Osteoblast (primary cell): Measurements from ENCODE around the gene RPL5. TPM values are rescaled to one million over a fixed set of nuclear protein-coding genes. Genes with fewer than 3 reads are reported as not detected.

Experiments
- DNase-seq: peaks from one replicate; pipeline ENCODE4 v3.0.0; 2011; ENCODE audit warnings: low spot score, mixed read lengths; ENCODE audit not compliant: insufficient read length; ENCODE audit errors: missing footprints
- H2AFZ ChIP-seq: 2 replicates; pipeline ENCODE4 v1.6.0; 2011; ENCODE audit warnings: mild to moderate bottlenecking, low read length
- H3K27ac ChIP-seq: 2 replicates; pipeline ENCODE4 v1.5.1; 2011; ENCODE audit warnings: mild to moderate bottlenecking, low read depth, low read length, moderate library complexity
- H3K27me3 ChIP-seq: 2 replicates; pipeline ENCODE4 v1.6.0; 2012; ENCODE audit warnings: mild to moderate bottlenecking, control low read depth, inconsistent platforms, low read length, moderate library complexity; ENCODE audit not compliant: insufficient read depth
- H3K36me3 ChIP-seq: 2 replicates; pipeline ENCODE4 v1.5.1; 2011; ENCODE audit warnings: mild to moderate bottlenecking, low read length, control low read depth, moderate library complexity; ENCODE audit not compliant: insufficient read depth
- H3K4me1 ChIP-seq: 2 replicates; pipeline ENCODE4 v1.5.1; 2011; ENCODE audit warnings: mild to moderate bottlenecking, low read length, control low read depth, moderate library complexity; ENCODE audit not compliant: insufficient read depth
- H3K4me2 ChIP-seq: 2 replicates; pipeline ENCODE4 v1.6.0; 2011; ENCODE audit warnings: mild to moderate bottlenecking, low read length; ENCODE audit not compliant: insufficient read depth
- H3K4me3 ChIP-seq: fragments of 200-600 bp; sonication (generic); 3 replicates; pipeline ENCODE4 v1.5.1; 2012; ENCODE audit warnings: mild to moderate bottlenecking, low read length, inconsistent platforms; ENCODE audit not compliant: insufficient read depth
- H3K79me2 ChIP-seq: 2 replicates; pipeline ENCODE4 v1.6.0; 2012; ENCODE audit warnings: mild to moderate bottlenecking, low read length, control low read depth, inconsistent platforms; ENCODE audit not compliant: insufficient read depth
- H3K9me3 ChIP-seq: 2 replicates; pipeline ENCODE4 v1.5.1; 2011; ENCODE audit warnings: low read depth, low read length, control low read depth
- H4K20me1 ChIP-seq: 2 replicates; pipeline ENCODE4 v1.6.0; 2012; ENCODE audit warnings: mild to moderate bottlenecking, low read length, control low read depth; ENCODE audit not compliant: insufficient read depth
- total RNA-seq: library from RNA; depleted of rRNA; stranded (reverse); fragments of >200 nt; gene quantifications from 2 replicates; pipeline ENCODE4 v1.2.3, GENCODE V29; 2012
- TF ChIP-seq, protein P1 (sequence below): IDR thresholded peaks from 2 replicates; pipeline ENCODE4 v1.5.1; 2011; ENCODE audit warnings: mild to moderate bottlenecking, low read depth, low read length, moderate library complexity; ENCODE audit errors: extremely low read depth

The RPL5 gene
- total RNA-seq, 1 donor = 827 TPM

- Histone ChIP-seq H3K27me3 (no peaks in the 10 kb centered on the region), H3K9me3 (no peaks in the 10 kb centered on the region), H3K4me1 (peaks cover 42% of the 10 kb centered on the region), H3K36me3 (peaks cover 45% of the 10 kb centered on the region), H3K4me2 (peak overlapping the region; percentile 82), H3K27ac (peak overlapping the region; percentile 94), H3K79me2 (peaks cover 58% of the 10 kb centered on the region), H4K20me1 (peaks cover 57% of the 10 kb centered on the region), H3K4me3 (peak overlapping the region; percentile 93), H2AFZ (peak overlapping the region; percentile 84)
- TF ChIP-seq, protein P1, sequence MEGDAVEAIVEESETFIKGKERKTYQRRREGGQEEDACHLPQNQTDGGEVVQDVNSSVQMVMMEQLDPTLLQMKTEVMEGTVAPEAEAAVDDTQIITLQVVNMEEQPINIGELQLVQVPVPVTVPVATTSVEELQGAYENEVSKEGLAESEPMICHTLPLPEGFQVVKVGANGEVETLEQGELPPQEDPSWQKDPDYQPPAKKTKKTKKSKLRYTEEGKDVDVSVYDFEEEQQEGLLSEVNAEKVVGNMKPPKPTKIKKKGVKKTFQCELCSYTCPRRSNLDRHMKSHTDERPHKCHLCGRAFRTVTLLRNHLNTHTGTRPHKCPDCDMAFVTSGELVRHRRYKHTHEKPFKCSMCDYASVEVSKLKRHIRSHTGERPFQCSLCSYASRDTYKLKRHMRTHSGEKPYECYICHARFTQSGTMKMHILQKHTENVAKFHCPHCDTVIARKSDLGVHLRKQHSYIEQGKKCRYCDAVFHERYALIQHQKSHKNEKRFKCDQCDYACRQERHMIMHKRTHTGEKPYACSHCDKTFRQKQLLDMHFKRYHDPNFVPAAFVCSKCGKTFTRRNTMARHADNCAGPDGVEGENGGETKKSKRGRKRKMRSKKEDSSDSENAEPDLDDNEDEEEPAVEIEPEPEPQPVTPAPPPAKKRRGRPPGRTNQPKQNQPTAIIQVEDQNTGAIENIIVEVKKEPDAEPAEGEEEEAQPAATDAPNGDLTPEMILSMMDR = no peak
- no peak for DNase-seq
Measured at GRCh38 chr1:92832537-92833114, 786 bp downstream of the RPL5 start.

DNA sequence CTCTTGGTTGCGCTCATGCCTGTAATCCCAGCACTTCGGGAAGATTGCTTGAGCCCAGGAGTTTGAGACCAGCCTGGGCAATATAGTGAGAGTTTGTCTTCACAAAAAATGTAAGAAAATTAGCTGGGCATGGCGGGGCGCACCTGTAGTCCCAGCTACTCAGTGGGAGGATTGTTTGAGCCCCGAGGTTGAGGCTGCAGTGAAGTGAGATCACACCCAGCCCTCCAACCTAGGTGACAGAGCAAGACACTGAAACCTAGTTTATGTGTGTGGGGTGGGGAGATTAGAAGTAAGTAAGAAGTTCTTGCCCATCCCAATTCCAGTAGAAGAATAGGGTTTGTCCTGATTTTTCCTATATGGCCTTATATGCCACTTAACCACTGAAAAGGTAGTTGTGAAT is 2.0 kb downstream of the RPL5 start:
- Histone ChIP-seq H3K4me1 (peaks cover 49% of the 10 kb centered on the region), H3K9me3 (no peaks in the 10 kb centered on the region), H3K79me2 (peaks cover 70% of the 10 kb centered on the region), H2AFZ (no peak overlapping the region), H3K36me3 (peaks cover 57% of the 10 kb centered on the region), H3K4me3 (peak overlapping the region; percentile 93), H3K27ac (peak overlapping the region; percentile 94), H4K20me1 (peaks cover 69% of the 10 kb centered on the region), H3K27me3 (no peaks in the 10 kb centered on the region), H3K4me2 (peak overlapping the region; percentile 82)
- no peak for DNase-seq
- TF ChIP-seq, protein P1 = no peak

DNA sequence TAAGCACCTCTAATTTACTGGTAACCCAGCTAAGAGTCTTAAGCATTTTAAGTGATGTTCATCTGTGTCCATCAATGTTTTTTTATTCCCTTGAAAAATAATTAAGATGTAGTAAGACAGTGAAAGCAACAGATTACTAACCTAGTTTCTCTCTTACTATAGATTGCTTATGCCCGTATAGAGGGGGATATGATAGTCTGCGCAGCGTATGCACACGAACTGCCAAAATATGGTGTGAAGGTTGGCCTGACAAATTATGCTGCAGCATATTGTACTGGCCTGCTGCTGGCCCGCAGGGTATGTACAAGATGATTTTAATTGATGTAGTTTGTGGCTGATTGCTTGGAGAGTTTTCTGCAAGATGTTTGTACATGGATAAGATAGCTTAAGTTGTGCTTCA is 2.8 kb downstream of the RPL5 start:
- Histone ChIP-seq H3K36me3 (peaks cover 64% of the 10 kb centered on the region), H2AFZ (no peak overlapping the region), H3K9me3 (no peaks in the 10 kb centered on the region), H3K4me1 (peaks cover 49% of the 10 kb centered on the region), H3K27me3 (no peaks in the 10 kb centered on the region), H3K4me2 (peak overlapping the region; percentile 82), H3K4me3 (peak overlapping the region; percentile 93), H3K79me2 (peaks cover 78% of the 10 kb centered on the region), H3K27ac (peak overlapping the region; percentile 94), H4K20me1 (peaks cover 77% of the 10 kb centered on the region)
- TF ChIP-seq, protein P1 = no peak
- DNase-seq = no peak

DNA sequence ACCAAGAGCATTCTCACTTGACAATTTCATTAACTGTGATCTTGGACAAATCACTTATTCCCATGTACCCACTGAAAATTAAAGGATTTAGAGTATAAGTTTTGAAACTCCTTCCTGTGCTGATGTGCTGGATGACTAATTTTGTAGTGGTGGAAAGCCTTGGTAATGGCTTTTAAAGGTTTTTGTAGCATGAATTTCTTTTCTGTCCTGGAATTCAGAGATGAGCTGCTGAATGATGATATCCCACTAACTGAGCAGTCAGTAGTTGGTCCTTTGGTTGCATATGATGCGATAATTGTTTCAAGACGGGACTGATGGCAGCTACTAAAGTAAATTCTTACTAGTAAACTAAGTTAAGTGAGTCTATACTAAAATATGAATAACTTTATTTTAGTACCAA is 5.2 kb downstream of the RPL5 start:
- Histone ChIP-seq H3K4me2 (peak overlapping the region; percentile 3), H3K79me2 (peaks cover 82% of the 10 kb centered on the region), H3K9me3 (no peaks in the 10 kb centered on the region), H4K20me1 (peaks cover 96% of the 10 kb centered on the region), H3K4me1 (peaks cover 45% of the 10 kb centered on the region), H3K4me3 (no peak overlapping the region), H3K27ac (peak overlapping the region; percentile 15), H3K27me3 (no peaks in the 10 kb centered on the region), H2AFZ (no peak overlapping the region), H3K36me3 (peaks cover 88% of the 10 kb centered on the region)
- DNase-seq = peak; percentile 57
- TF ChIP-seq, protein P1 = no peak
